Subcutaneous abdominal adipose tissue (tissue), 5 donors: ENCODE results near the gene MTMR1.

Experiments
- H3K27ac ChIP-seq: one replicate; pipeline ENCODE4 v1.7.0; 2013; ENCODE audit warnings: low read depth, mild to moderate bottlenecking, inconsistent platforms, low read length, moderate library complexity
- H3K27me3 ChIP-seq, 5 donors: one replicate each; pipeline ENCODE4 v1.7.0; 2013; ENCODE audit warnings: low read length in 5 of 5, inconsistent platforms in 1 of 5; ENCODE audit not compliant: control insufficient read depth in 5 of 5, insufficient read depth in 4 of 5
- H3K36me3 ChIP-seq, 5 donors: one replicate each; pipeline ENCODE4 v1.7.0; 2013; ENCODE audit warnings: low read length in 5 of 5; ENCODE audit not compliant: control insufficient read depth in 5 of 5, insufficient read depth in 5 of 5
- H3K4me1 ChIP-seq, 5 donors: one replicate each; pipeline ENCODE4 v1.7.0; 2013; ENCODE audit warnings: low read length in 5 of 5, mild to moderate bottlenecking in 3 of 5, moderate library complexity in 1 of 5; ENCODE audit not compliant: control insufficient read depth in 5 of 5, insufficient read depth in 5 of 5
- H3K4me3 ChIP-seq, 5 donors: one replicate each; pipeline ENCODE4 v1.7.0; 2013; ENCODE audit warnings: low read length in 5 of 5, low read depth in 1 of 5
- H3K9ac ChIP-seq, 5 donors: one replicate each; pipeline ENCODE4 v1.7.0; 2013; ENCODE audit warnings: low read length in 5 of 5, mild to moderate bottlenecking in 4 of 5, moderate library complexity in 3 of 5
- H3K9me3 ChIP-seq, 5 donors: one replicate each; pipeline ENCODE4 v1.7.0; 2013; ENCODE audit warnings: low read length in 5 of 5; ENCODE audit not compliant: control insufficient read depth in 5 of 5
- donor health status: healthy.
- donor health status: healthy.
- donor health status: healthy.
- donor health status: healthy.
- donor health status: healthy.

MTMR1 gene

GRCh38 chrX:150664290-150664689, 28.9 kb upstream of the MTMR1 start:
- H3K9ac ChIP-seq = no peak overlapping the region
- H3K27me3 ChIP-seq = peaks cover 0 to 8% (median 0%) of the 10 kb centered on the region in 5 donors
- peaks cover 0 to 4% (median 3%) of the 10 kb centered on the region in 5 donors for H3K4me1 ChIP-seq
- H3K27ac ChIP-seq = no peak overlapping the region
- peaks cover 6 to 23% (median 10%) of the 10 kb centered on the region in 5 donors for H3K36me3 ChIP-seq
- H3K9me3 ChIP-seq = peaks cover 0 to 7% (median 0%) of the 10 kb centered on the region in 5 donors
- no peak overlapping the region for H3K4me3 ChIP-seq

GRCh38 chrX:150676221-150676620, 17.0 kb upstream of the MTMR1 start:
- Histone ChIP-seq H3K27me3 (peaks cover 0 to 15% (median 3%) of the 10 kb centered on the region in 5 donors), H3K4me3 (no peak overlapping the region), H3K27ac (no peak overlapping the region), H3K4me1 (no peaks in the 10 kb centered on the region), H3K9me3 (peaks cover 0 to 8% (median 0%) of the 10 kb centered on the region in 5 donors), H3K9ac (no peak overlapping the region), H3K36me3 (peaks cover 0 to 7% (median 2%) of the 10 kb centered on the region in 5 donors)

- Histone ChIP-seq H3K27ac (no peak overlapping the region), H3K27me3 (peaks cover 0 to 15% (median 0%) of the 10 kb centered on the region in 5 donors), H3K36me3 (no peaks in the 10 kb centered on the region), H3K4me3 (no peak overlapping the region), H3K9me3 (peaks cover 0 to 8% (median 3%) of the 10 kb centered on the region in 5 donors), H3K4me1 (no peaks in the 10 kb centered on the region), H3K9ac (no peak overlapping the region)
Observed at GRCh38 chrX:150680974-150681373, 12.2 kb upstream of the MTMR1 start.

DNA sequence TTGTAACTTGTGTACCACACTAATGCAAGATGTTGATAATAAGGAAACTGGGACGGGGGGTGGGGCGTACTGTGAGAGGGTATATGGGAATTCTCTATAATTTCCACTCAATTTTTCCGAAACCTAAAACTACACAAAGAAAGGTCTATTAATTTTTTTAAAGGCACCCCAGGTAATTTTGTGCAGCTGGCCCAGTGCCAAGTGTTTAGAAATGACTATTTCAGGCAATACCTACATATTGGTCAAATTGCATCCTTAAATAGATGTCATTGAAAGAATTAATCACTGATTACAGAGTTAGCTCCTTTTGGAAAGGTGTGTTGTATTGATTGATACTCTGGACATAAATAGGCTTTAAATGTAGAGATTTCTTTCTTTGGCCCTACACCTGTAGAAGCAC, 10.1 kb upstream of the MTMR1 start:
- Histone ChIP-seq H3K4me3 (no peak overlapping the region), H3K9ac (no peak overlapping the region), H3K4me1 (no peaks in the 10 kb centered on the region), H3K36me3 (no peaks in the 10 kb centered on the region), H3K9me3 (peaks cover 0 to 3% (median 0%) of the 10 kb centered on the region in 5 donors), H3K27ac (no peak overlapping the region), H3K27me3 (peaks cover 0 to 8% (median 0%) of the 10 kb centered on the region in 5 donors)

DNA sequence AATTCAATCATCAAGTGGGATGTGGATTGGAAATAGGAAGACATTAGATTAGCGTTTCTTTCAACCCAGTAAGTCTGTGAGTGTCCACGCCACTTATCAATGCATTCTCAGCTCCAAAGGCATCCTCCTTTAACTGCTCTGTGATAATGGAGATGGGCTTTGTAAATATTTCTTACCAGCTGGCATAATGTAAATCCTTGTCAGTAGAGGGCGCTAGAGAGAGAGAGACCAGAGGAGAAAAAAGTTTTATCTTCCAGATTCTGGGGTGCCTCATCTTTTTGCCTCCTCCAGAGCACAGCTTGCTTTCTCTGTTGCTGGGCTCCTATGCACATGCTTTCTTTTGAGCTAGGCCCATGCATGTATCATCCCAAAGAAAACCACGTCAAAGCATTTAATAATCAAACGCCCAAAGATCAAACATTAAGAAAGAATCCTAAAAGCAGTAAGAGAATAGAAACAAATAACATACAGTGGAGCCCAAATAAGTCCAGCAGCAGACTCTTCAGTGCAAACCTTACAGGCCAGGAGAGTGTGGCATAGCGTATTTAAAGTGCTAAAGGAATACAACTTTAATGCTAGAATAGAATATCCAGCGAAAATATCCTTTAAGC, 9.6 kb upstream of the MTMR1 start:
- Histone ChIP-seq H3K4me3 (no peak overlapping the region), H3K36me3 (no peaks in the 10 kb centered on the region), H3K27me3 (peaks cover 0 to 8% (median 0%) of the 10 kb centered on the region in 5 donors), H3K9me3 (peaks cover 0 to 3% (median 0%) of the 10 kb centered on the region in 5 donors), H3K9ac (no peak overlapping the region), H3K4me1 (no peaks in the 10 kb centered on the region), H3K27ac (no peak overlapping the region)

- H3K4me1 ChIP-seq = peaks cover 0 to 8% (median 2%) of the 10 kb centered on the region in 5 donors
- no peaks in the 10 kb centered on the region for H3K36me3 ChIP-seq
- no peak overlapping the region for H3K4me3 ChIP-seq
- H3K27me3 ChIP-seq = no peaks in the 10 kb centered on the region
- H3K9ac ChIP-seq = no peak overlapping the region
- H3K9me3 ChIP-seq = peaks cover 0 to 10% (median 6%) of the 10 kb centered on the region in 5 donors
- no peak overlapping the region for H3K27ac ChIP-seq
Observed at GRCh38 chrX:150688911-150689451, 4.2 kb upstream of the MTMR1 start.

GRCh38 chrX:150690126-150690525, 3.1 kb upstream of the MTMR1 start:
- H3K9me3 ChIP-seq = peaks cover 0 to 10% (median 6%) of the 10 kb centered on the region in 5 donors
- H3K27ac ChIP-seq = no peak overlapping the region
- no peak overlapping the region for H3K9ac ChIP-seq
- H3K4me1 ChIP-seq = peaks cover 0 to 18% (median 11%) of the 10 kb centered on the region in 5 donors
- H3K4me3 ChIP-seq = no peak overlapping the region
- no peaks in the 10 kb centered on the region for H3K36me3 ChIP-seq
- H3K27me3 ChIP-seq = no peaks in the 10 kb centered on the region

DNA sequence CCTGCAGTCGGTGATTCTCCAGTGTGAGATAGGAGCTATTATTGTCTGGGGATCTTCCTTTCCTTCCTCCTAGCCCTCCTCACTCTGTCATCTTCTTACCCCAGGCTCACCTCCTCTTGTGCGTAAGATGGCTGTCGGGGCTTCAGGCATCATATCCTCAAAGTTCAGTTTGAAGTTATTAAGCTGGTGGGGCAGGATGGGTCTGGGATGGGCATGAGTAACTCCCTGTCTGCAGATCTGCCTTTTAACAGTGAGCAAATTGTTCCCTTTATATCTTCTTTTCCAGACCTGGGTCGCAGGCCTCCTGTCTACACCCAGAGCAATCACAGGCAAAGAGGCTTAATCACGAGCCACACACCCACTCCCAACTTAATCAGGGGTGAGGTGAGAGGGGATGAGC, 900 bp upstream of the MTMR1 start:
- no peak overlapping the region for H3K27ac ChIP-seq

GRCh38 chrX:150693725-150694574, 754 bp downstream of the MTMR1 start:
- Histone ChIP-seq H3K27ac (peak overlapping the region; percentile 80), H3K9me3 (peaks cover 0 to 10% (median 6%) of the 10 kb centered on the region in 5 donors), H3K9ac (peak overlapping the region; percentile 35 to 82 (median 61)), H3K36me3 (no peaks in the 10 kb centered on the region), H3K27me3 (peaks cover 0 to 3% (median 0%) of the 10 kb centered on the region in 5 donors), H3K4me3 (peak overlapping the region; percentile 54 to 74 (median 65)), H3K4me1 (peaks cover 0 to 21% (median 11%) of the 10 kb centered on the region in 5 donors)

More for the DNA sequence above, 900 bp upstream of the MTMR1 start:
- peak overlapping the region in 1 of 5 donors; percentile 14 for H3K9ac ChIP-seq
- peak overlapping the region in 3 of 5 donors; percentile 59 to 77 (median 74) for H3K4me3 ChIP-seq
- no peaks in the 10 kb centered on the region for H3K36me3 ChIP-seq
- peaks cover 0 to 3% (median 0%) of the 10 kb centered on the region in 5 donors for H3K27me3 ChIP-seq
- peaks cover 0 to 10% (median 6%) of the 10 kb centered on the region in 5 donors for H3K9me3 ChIP-seq
- H3K4me1 ChIP-seq = peaks cover 0 to 21% (median 11%) of the 10 kb centered on the region in 5 donors
